Measurements from ENCODE around the gene ZSCAN32. TPM values are rescaled to one million over a fixed set of nuclear protein-coding genes. Genes with fewer than 3 reads are reported as not detected.

Gene ZSCAN32
- total RNA-seq, 1 experiment from 2014 or later, result 20.0 TPM

DNA sequence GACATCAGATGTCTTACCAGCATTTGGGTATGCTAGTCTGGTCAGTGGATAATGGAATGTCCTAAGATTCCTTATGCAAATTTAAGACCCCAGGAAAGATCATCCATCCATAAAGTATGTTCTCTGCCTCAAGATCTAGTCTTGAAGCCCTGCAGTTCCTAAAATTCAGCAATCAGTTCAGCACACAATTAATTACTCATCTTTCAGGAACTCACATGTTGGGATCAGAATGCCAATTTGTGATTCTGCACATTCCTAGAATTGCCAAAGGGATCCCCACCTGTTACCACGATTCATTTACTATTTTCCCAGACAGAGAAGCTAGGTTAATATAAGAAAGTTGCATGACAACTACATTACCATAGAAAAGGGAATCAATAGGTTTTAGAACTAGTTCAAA, 41.9 kb downstream of the ZSCAN32 start (continued):
- TF ChIP-seq EZH2phosphoT487 (IDR thresholded peaks at IDR 0.05; ENCODE audit: borderline replicate concordance) (no peak), EZH2 (IDR thresholded peaks at IDR 0.05) (no peak), SIN3A (IDR thresholded peaks at IDR 0.05; ENCODE audit: low read depth) (no peak)
- TF ChIP-seq, protein P1, sequence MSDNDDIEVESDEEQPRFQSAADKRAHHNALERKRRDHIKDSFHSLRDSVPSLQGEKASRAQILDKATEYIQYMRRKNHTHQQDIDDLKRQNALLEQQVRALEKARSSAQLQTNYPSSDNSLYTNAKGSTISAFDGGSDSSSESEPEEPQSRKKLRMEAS (IDR thresholded peaks at IDR 0.05), result no peak

DNA sequence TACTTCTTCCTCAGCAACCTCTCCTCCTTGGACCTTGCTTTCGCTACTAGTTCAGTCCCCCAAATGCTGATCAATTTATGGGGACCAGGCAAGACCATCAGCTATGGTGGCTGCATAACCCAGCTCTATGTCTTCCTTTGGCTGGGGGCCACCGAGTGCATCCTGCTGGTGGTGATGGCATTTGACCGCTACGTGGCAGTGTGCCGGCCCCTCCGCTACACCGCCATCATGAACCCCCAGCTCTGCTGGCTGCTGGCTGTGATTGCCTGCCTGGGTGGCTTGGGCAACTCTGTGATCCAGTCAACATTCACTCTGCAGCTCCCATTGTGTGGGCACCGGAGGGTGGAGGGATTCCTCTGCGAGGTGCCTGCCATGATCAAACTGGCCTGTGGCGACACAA, 44.7 kb downstream of the ZSCAN32 start:
- DNase-seq (ENCODE audit: low read depth, low spot score) (no peak), ATAC-seq (no peak)
- no peak overlapping the region for H3K27ac ChIP-seq (ENCODE audit: low read depth, low read length)
- RAD21 ChIA-PET (ENCODE audit: low non-redundant PET in 1 of 2, low total read pairs in 2 of 2, uncharacterized antibody in 2 of 2, unreplicated experiment in 2 of 2), result no interaction called here
- no peaks in the 10 kb centered on the region for H3K36me3 ChIP-seq (ENCODE audit: control insufficient read depth in 1 of 2, insufficient read depth in 2 of 2, low read length in 2 of 2)
- H3K4me2 ChIP-seq (ENCODE audit: low read length), result no peak overlapping the region
- POLR2A ChIA-PET, result no interaction called here
- no peaks in the 10 kb centered on the region for H3K27me3 ChIP-seq (ENCODE audit: insufficient read depth, low read length)
- H3K4me3 ChIP-seq (replicated peaks in 1 of 2; ENCODE audit: low read depth in 1 of 2, low read length in 2 of 2), result no peak overlapping the region
- no peak overlapping the region for H3K9ac ChIP-seq (ENCODE audit: low read length)
- intact Hi-C loops (cut with micrococcal nuclease), result no loop called here
- no peaks in the 10 kb centered on the region for H3K4me1 ChIP-seq (ENCODE audit: control insufficient read depth in 1 of 2, insufficient read depth in 2 of 2, low read length in 2 of 2)
- no peaks in the 10 kb centered on the region for H3K9me2 ChIP-seq (ENCODE audit: insufficient read depth)
- no peak overlapping the region for H2AFZ ChIP-seq (ENCODE audit: low read depth, low read length, poor library complexity, severe bottlenecking)
- H4K20me1 ChIP-seq (ENCODE audit: insufficient read depth), result no peaks in the 10 kb centered on the region
- no peaks in the 10 kb centered on the region for H3K79me2 ChIP-seq (ENCODE audit: insufficient read depth, low read length)
- TF ChIP-seq, protein P2, sequence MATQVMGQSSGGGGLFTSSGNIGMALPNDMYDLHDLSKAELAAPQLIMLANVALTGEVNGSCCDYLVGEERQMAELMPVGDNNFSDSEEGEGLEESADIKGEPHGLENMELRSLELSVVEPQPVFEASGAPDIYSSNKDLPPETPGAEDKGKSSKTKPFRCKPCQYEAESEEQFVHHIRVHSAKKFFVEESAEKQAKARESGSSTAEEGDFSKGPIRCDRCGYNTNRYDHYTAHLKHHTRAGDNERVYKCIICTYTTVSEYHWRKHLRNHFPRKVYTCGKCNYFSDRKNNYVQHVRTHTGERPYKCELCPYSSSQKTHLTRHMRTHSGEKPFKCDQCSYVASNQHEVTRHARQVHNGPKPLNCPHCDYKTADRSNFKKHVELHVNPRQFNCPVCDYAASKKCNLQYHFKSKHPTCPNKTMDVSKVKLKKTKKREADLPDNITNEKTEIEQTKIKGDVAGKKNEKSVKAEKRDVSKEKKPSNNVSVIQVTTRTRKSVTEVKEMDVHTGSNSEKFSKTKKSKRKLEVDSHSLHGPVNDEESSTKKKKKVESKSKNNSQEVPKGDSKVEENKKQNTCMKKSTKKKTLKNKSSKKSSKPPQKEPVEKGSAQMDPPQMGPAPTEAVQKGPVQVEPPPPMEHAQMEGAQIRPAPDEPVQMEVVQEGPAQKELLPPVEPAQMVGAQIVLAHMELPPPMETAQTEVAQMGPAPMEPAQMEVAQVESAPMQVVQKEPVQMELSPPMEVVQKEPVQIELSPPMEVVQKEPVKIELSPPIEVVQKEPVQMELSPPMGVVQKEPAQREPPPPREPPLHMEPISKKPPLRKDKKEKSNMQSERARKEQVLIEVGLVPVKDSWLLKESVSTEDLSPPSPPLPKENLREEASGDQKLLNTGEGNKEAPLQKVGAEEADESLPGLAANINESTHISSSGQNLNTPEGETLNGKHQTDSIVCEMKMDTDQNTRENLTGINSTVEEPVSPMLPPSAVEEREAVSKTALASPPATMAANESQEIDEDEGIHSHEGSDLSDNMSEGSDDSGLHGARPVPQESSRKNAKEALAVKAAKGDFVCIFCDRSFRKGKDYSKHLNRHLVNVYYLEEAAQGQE (IDR thresholded peaks at IDR 0.05; ENCODE audit: low read depth), result no peak
- H3K9me3 ChIP-seq (ENCODE audit: control insufficient read depth in 1 of 2, insufficient read depth in 1 of 2, low read depth in 1 of 2, low read length in 2 of 2), result no peaks in the 10 kb centered on the region
- CTCF ChIA-PET, result no interaction called here
- no TSS peak for BruUV-seq (replicated peaks)

Data from HCT116 (cell line).